Stimulated activated CD8-positive, alpha-beta memory T cell treated with anti-CD3 and anti-CD28 coated beads, Interleukin-12 subunit alpha, Interleukin-12 subunit beta, amount 100 ng/mL, for 24 hours (primary cell): ENCODE measurements around the gene SPTBN4.
A peak's percentile ranks its signal among the peaks of the same experiment; 100 is the strongest.
"Not testable (repeated sequence)": the region's sequence is repeated elsewhere in the genome, so short reads cannot be mapped to it uniquely, and the experiment has no call there.

Source experiments
- DNase-seq: peaks from one replicate; pipeline ENCODE4 v3.0.0-alpha.2; 2020; ENCODE audit errors: extremely low read depth

The SPTBN4 gene

GRCh38 chr19:40529093-40529954 is 62.5 kb downstream of the SPTBN4 start:
- peak; percentile 66 for DNase-seq

GRCh38 chr19:40530091-40530901 is 63.5 kb downstream of the SPTBN4 start:
- no peak for DNase-seq

GRCh38 chr19:40533508-40533907 is 66.7 kb downstream of the SPTBN4 start:
- no peak for DNase-seq

- DNase-seq: no peak
These were observed 67.3 kb downstream of the SPTBN4 start for GRCh38 chr19:40534148-40534547.

- DNase-seq: no peak
These were observed 72.3 kb downstream of the SPTBN4 start for GRCh38 chr19:40539070-40539469.

- DNase-seq: no peak
These were observed 75.5 kb downstream of the SPTBN4 start for GRCh38 chr19:40542202-40542859.

GRCh38 chr19:40543029-40543597 is 76.3 kb downstream of the SPTBN4 start:
- DNase-seq: no peak

- not testable (repeated sequence) for DNase-seq
These were observed 79.5 kb downstream of the SPTBN4 start for GRCh38 chr19:40546153-40546841.

GRCh38 chr19:40547190-40547589 is 80.4 kb downstream of the SPTBN4 start:
- DNase-seq: not testable (repeated sequence)

- no peak for DNase-seq
These were observed 81.0 kb downstream of the SPTBN4 start for GRCh38 chr19:40547836-40548235.

- peak; percentile 43 for DNase-seq
These were observed 82.4 kb downstream of the SPTBN4 start for GRCh38 chr19:40549007-40549708.

- DNase-seq: no peak
These were observed 84.2 kb downstream of the SPTBN4 start for GRCh38 chr19:40550951-40551350.

GRCh38 chr19:40552848-40553247 is 86.0 kb downstream of the SPTBN4 start:
- no peak for DNase-seq

GRCh38 chr19:40553885-40554857 is 87.4 kb downstream of the SPTBN4 start:
- DNase-seq: no peak

GRCh38 chr19:40555978-40556689 is 89.3 kb downstream of the SPTBN4 start:
- DNase-seq: no peak

GRCh38 chr19:40556953-40557530 is 90.2 kb downstream of the SPTBN4 start:
- no peak for DNase-seq

- DNase-seq: no peak
These were observed 92.6 kb downstream of the SPTBN4 start for GRCh38 chr19:40559394-40559793.

GRCh38 chr19:40560092-40560507 is 93.3 kb downstream of the SPTBN4 start:
- no peak for DNase-seq
